Stimulated activated CD4-positive, alpha-beta T cell treated with anti-CD3 and anti-CD28 coated beads, Interleukin-1b, Interleukin-23, amount 100 ng/mL, for 24 hours (primary cell): ENCODE results near the gene C2CD4A.

Experiments used
- DNase-seq, 4 experiments: peaks; one replicate each; pipeline ENCODE4 v3.0.0-alpha.2; 2020; ENCODE audit warnings: low read depth in 4 of 4, low spot score in 1 of 4

The C2CD4A gene

GRCh38 chr15:62099094-62099601, 32.4 kb downstream of the C2CD4A start:
- DNase-seq: no peak

- no peak for DNase-seq
These were observed 36.7 kb downstream of the C2CD4A start for GRCh38 chr15:62103431-62103830.

- DNase-seq: no peak
These were observed 37.6 kb downstream of the C2CD4A start for GRCh38 chr15:62104401-62104800.

- no peak for DNase-seq
These were observed 38.1 kb downstream of the C2CD4A start for GRCh38 chr15:62104846-62105245.

- DNase-seq: no peak
These were observed 38.5 kb downstream of the C2CD4A start for GRCh38 chr15:62105266-62105665.

- DNase-seq: no peak
These were observed 39.3 kb downstream of the C2CD4A start for GRCh38 chr15:62106096-62106495.

GRCh38 chr15:62107571-62108121, 40.9 kb downstream of the C2CD4A start:
- no peak for DNase-seq

- no peak for DNase-seq
These were observed 41.6 kb downstream of the C2CD4A start for GRCh38 chr15:62108411-62108810.

GRCh38 chr15:62109437-62109836, 42.7 kb downstream of the C2CD4A start:
- no peak for DNase-seq

GRCh38 chr15:62109982-62110851, 43.4 kb downstream of the C2CD4A start:
- no peak for DNase-seq

- no peak for DNase-seq
These were observed 45.3 kb downstream of the C2CD4A start for GRCh38 chr15:62112081-62112480.

- no peak for DNase-seq
These were observed 46.1 kb downstream of the C2CD4A start for GRCh38 chr15:62112616-62113593.

GRCh38 chr15:62115847-62116246, 49.1 kb downstream of the C2CD4A start:
- DNase-seq: no peak

GRCh38 chr15:62118520-62119226, 51.9 kb downstream of the C2CD4A start:
- DNase-seq: no peak

- no peak for DNase-seq
These were observed 52.6 kb downstream of the C2CD4A start for GRCh38 chr15:62119227-62119864.

- DNase-seq: no peak
These were observed 53.1 kb downstream of the C2CD4A start for GRCh38 chr15:62119874-62120273.
